Stimulated activated memory B cell treated with anti-CD40 and anti-IgM and Interleukin-4, amounts not matched to agents 10 μg/mL and 1 μg/mL and 100 μg/mL, for 72 hours (primary cell): Measurements from ENCODE around the gene ZBP1.

ENCODE experiments used
- ATAC-seq: fragments of 150-1000 bp; cut with Tn5 transposase; 2 replicates; pipeline ENCODE4 v1.10.0; 2021
- H3K27ac Mint-ChIP-seq: one replicate; pipeline ENCODE4 v1.8.0; 2022; ENCODE audit warnings: mild to moderate bottlenecking, mixed read lengths
- H3K27me3 Mint-ChIP-seq: one replicate; pipeline ENCODE4 v1.8.0; 2022; ENCODE audit warnings: mixed read lengths
- H3K36me3 Mint-ChIP-seq: one replicate; pipeline ENCODE4 v1.8.0; 2022; ENCODE audit warnings: mixed read lengths
- H3K4me1 Mint-ChIP-seq: one replicate; pipeline ENCODE4 v1.8.0; 2022; ENCODE audit warnings: mixed read lengths
- H3K4me3 Mint-ChIP-seq: one replicate; pipeline ENCODE4 v1.8.0; 2022; ENCODE audit warnings: mild to moderate bottlenecking, moderate library complexity, mixed read lengths
- H3K9me3 Mint-ChIP-seq: one replicate; pipeline ENCODE4 v1.8.0; 2022; ENCODE audit warnings: mixed read lengths

ZBP1 gene

DNA sequence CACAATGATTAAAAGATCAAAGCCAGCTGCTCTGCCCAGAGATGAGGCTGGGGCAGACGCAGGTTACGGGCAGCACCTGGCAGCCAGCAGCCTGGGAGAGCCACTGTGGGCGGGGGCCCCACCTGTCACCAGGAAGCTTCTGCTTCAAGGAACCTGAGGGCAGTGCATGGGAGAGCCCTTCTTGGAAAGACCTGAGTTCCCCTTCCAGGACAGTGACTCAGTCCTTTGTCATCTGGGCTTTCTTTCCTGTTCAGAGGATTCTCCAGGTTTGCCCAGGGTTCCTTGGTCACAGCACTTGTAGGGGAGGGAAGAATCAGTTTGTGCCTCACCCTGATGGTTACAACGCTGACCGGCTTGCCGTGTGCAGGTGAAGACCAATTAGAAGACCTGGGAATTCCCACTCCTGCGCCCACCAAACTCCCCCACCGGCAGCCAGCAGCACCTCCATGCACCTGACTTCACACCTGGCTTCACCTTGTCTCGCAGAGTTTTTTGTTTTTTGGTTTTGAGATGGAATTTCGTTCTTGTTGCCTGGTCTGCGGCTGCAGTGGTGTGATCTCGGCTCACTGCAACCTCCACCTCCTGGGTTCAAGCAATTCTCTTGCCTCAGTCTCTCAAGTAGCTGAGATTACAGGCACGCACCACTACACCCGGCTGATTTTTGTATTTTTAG is 2.0 kb downstream of the ZBP1 start:
- Mint-ChIP-seq H3K27ac (peak overlapping the region; percentile 86), H3K9me3 (no peaks in the 10 kb centered on the region), H3K27me3 (no peaks in the 10 kb centered on the region), H3K36me3 (peaks cover 6% of the 10 kb centered on the region), H3K4me1 (peaks cover 63% of the 10 kb centered on the region), H3K4me3 (peak overlapping the region; percentile 73)
- no peak for ATAC-seq

DNA sequence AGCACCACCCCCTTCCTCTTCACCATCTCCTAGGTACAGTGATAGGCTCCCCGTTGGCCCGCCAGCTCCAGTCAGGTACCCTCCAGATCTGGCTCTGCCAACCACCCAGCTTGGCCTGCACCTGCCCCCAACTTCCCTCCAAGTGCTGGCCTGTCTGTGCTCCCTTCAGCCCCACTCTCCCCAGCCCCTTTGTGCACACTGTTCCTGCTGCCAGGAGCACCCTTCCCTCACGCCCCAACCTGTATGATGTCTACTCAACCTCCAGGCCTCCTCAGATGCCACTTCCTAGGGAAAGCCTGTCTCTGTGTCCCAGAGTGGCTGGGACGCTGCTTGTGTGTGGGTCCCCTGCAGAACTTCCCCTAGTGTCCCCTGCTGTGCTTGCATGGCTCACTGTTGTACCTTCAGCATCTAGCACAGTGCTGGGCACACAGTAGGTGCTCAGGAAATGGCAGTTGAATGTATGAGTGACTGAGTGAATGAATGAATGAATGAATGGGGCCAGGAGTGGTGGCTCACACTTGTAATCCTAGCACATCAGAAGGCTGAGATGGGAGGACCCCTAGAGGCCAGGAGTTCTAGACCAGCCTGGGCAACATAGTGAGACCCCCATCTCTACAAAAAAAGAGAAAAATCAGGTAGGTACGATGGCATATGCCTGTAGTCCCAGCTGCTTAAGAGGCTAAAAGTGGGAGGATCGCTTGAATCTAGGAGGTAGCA is 3.0 kb downstream of the ZBP1 start:
- no peak overlapping the region for H3K4me3 Mint-ChIP-seq
- no peaks in the 10 kb centered on the region for H3K9me3 Mint-ChIP-seq
- no peaks in the 10 kb centered on the region for H3K27me3 Mint-ChIP-seq
- H3K36me3 Mint-ChIP-seq, result peaks cover 6% of the 10 kb centered on the region
- H3K4me1 Mint-ChIP-seq, result peaks cover 55% of the 10 kb centered on the region
- no peak for ATAC-seq
- H3K27ac Mint-ChIP-seq, result peak overlapping the region; percentile 86

DNA sequence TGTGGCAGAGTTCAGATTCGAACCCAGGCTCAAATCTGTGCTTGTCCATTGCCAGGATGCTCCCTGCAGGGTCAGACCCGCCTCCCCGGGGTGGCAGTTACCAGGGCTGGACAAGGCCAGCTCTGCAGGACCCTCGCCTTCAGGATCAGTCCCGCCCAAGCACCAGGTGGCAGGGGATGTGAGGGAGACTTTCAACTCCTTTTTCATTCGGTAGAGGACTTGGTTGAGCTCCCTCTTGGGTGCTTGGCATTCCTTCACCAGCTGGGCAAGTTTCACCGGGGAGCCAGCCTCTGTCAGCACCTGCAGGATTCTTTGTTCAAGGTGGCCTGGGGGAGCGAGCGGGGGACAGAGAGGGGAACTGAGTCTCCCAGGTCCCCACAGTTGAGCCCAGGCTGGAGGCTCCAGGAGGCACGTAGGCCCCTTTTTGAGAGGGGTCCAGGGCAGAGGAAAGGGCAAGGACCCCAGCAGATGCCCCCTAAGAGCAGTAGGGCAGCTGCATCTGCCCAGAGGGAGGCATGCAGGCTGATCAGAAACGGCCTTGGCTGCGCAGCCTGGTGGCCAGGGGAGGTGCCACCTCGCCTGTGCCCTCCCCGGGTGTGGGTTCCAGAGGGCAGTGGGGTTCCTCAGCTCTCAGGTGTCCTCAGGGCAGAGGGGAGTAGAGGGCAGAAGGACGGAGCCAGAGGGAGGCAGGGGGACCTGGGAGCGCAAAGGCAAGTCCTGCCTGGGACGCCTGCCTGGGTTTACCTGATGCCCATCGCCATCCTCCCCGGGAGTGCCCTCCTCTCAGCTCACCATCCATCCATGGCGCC is 3.9 kb downstream of the ZBP1 start:
- Mint-ChIP-seq H3K4me3 (no peak overlapping the region), H3K27me3 (no peaks in the 10 kb centered on the region), H3K36me3 (peaks cover 6% of the 10 kb centered on the region), H3K27ac (peak overlapping the region; percentile 86), H3K9me3 (no peaks in the 10 kb centered on the region), H3K4me1 (peaks cover 46% of the 10 kb centered on the region)
- no peak for ATAC-seq

DNA sequence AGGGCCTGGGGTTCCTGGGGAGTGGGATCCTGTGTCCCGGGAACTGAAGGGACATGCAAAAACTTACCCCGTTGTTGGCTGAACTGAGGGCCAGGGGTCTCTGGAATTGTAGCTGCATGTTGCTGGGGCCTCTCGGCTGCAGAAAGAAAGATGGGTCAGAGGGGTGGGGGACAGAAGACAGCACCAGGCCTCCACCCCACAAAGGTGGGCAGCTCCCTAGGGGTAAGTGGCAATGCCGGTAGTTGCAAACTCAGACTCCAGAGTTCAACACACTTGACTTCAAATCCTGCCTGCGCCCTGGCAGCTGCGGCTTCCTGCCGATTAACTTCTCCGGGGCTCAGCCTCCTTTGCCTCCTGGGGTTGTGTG is 4.8 kb downstream of the ZBP1 start:
- H3K4me1 Mint-ChIP-seq, result peaks cover 44% of the 10 kb centered on the region
- ATAC-seq, result no peak
- H3K4me3 Mint-ChIP-seq, result no peak overlapping the region
- peaks cover 14% of the 10 kb centered on the region for H3K36me3 Mint-ChIP-seq
- no peaks in the 10 kb centered on the region for H3K9me3 Mint-ChIP-seq
- no peaks in the 10 kb centered on the region for H3K27me3 Mint-ChIP-seq
- H3K27ac Mint-ChIP-seq, result no peak overlapping the region

DNA sequence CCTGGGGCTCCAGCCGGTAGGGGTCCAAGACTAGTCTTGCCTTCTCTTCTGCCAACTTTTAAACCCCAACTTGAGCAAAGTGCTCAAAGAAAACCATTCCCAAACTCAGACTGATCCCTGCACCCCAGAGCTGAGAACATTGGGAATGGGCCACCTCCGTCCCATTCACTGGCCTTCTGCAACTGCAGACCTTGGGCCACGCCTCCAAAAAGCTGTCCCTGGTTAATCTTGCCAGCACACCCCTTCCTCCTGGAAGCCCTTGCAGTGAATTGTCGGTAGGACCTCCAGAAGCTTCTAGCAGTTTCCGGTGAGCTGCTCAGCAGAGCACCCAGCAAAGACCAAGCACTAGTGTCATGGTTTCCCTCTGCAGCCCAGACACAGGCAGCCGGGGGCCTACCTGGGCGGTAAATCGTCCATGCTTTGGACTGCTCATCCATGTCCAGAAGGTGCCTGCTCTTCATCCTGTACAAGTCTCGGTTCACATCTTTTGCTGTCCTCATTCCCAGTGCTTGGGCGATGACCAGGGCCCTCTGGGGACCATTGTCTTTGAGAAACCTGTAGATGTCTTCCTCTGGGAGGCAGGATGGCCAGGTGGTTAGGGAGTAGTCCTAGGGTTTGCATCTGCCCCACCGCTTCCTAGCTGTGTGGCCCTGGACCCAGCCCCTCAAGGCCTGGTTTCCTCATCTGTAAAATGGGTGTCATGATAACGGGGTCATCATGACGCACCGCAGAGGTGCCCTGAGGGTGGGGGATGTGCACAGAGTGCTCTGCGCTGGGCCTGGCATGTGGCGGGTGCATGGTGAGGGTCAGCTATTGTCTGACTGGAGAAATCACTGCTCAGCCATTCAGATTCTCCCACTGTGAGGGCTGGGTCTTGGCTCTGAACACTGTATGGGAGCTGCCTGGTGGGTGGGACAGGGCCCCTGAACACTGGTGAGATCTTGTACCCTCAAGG is 5.5 kb downstream of the ZBP1 start:
- no peak overlapping the region for H3K27ac Mint-ChIP-seq
- ATAC-seq, result no peak
- peaks cover 44% of the 10 kb centered on the region for H3K4me1 Mint-ChIP-seq
- peaks cover 19% of the 10 kb centered on the region for H3K36me3 Mint-ChIP-seq
- no peak overlapping the region for H3K4me3 Mint-ChIP-seq
- H3K27me3 Mint-ChIP-seq, result no peaks in the 10 kb centered on the region
- no peaks in the 10 kb centered on the region for H3K9me3 Mint-ChIP-seq

DNA sequence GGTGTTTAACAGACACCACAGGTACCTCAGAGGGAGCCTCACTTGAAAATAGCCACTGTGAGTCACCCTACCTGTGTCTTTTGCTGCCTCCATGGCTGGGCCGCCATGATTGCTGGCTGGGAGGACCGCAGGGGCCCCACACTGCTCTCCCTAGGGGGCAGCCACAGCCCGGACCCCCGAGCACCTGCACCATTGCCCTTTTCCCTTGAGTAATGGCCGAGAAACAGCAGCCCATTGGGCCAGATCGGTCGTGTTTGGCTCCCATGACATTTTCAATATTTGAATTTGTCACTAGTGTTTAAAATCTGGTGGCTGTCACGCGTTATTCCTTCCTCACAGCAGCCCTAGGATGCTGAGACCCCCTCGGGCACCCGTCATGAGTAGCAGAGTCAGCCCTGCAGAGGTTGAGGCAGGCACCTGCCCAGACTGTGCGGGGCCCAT is 6.7 kb downstream of the ZBP1 start:
- Mint-ChIP-seq H3K27me3 (no peaks in the 10 kb centered on the region), H3K4me3 (no peak overlapping the region), H3K27ac (no peak overlapping the region), H3K36me3 (peaks cover 31% of the 10 kb centered on the region), H3K4me1 (peaks cover 40% of the 10 kb centered on the region), H3K9me3 (no peaks in the 10 kb centered on the region)
- ATAC-seq, result no peak

DNA sequence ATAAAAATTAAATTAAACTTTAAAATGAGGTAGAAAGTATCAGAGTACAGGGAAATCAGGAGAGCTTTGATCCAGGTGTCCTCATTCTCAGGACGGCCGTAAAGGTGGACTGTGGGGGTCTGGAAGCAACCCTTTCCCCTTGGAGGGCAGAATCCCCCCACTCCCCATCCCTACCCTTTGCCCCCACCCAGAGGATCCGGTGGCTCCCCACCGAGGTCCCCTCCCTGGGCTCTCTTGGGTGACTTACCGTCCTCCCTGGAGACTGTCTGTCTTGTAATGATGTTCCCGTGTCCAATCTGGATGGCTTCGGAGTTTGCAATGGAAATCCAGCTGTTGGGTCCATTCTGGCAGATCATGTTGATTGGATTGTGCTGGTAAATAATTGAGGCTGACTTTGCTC is 7.3 kb downstream of the ZBP1 start:
- H3K9me3 Mint-ChIP-seq, result no peaks in the 10 kb centered on the region
- peaks cover 31% of the 10 kb centered on the region for H3K36me3 Mint-ChIP-seq
- no peaks in the 10 kb centered on the region for H3K27me3 Mint-ChIP-seq
- no peak overlapping the region for H3K27ac Mint-ChIP-seq
- ATAC-seq, result no peak
- no peak overlapping the region for H3K4me3 Mint-ChIP-seq
- H3K4me1 Mint-ChIP-seq, result peaks cover 34% of the 10 kb centered on the region

DNA sequence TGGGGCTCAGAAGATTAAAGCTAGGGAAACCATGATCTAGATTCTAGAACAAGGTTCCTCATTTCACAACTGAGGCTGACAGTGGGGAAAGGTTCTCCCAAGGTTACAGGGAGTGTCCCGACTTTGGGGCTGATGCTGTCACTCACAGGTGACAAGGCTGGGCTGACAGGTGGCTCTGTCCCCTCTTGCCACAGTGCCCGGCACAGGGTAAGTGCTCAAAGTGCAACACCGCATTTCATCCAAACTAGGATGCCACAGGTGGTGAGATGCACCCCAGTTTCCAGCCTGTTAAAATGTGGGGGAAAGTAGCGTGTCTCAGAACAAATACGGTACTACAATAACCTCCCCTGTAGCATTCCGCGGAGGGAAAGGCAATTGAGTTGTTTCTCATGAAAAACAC is 7.8 kb downstream of the ZBP1 start:
- Mint-ChIP-seq H3K4me1 (peaks cover 29% of the 10 kb centered on the region), H3K9me3 (no peaks in the 10 kb centered on the region), H3K4me3 (no peak overlapping the region), H3K36me3 (peaks cover 33% of the 10 kb centered on the region), H3K27ac (no peak overlapping the region), H3K27me3 (no peaks in the 10 kb centered on the region)
- no peak for ATAC-seq

DNA sequence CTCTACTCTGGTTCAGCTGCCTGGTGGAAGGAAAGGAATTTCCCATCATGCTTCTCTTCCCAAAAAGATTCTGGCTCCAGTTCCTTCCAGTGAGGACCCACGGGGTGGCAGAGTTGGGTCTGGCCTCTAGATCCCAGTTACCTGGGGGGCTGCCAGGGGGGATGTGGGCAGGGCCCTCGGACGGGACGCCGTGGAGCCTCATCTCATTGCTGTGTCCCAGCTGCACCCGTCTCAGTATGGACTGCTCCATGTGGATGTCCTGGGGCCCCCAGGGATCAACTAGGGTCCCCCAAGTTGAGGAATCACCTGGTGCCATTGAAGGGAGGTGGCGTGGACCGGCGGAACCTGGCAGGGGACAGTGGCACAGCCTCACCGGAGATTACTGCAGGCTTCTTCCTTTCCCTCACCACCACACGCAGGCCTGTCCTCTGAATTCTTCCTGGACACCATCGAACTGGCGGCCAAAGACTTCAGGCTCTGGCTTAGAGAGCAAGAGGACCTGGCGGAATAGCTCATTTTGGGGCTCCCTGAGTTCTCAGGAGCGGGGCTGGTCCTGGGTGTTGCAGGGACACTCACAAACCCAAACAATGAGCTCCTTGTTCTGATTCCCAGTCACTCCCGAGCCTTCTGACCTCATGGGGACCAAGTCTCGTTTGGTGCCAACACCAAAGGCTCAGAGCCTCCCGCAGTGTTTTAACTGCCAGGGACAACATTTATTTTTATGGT is 8.5 kb downstream of the ZBP1 start:
- peaks cover 22% of the 10 kb centered on the region for H3K4me1 Mint-ChIP-seq
- no peaks in the 10 kb centered on the region for H3K27me3 Mint-ChIP-seq
- H3K27ac Mint-ChIP-seq, result no peak overlapping the region
- no peak overlapping the region for H3K4me3 Mint-ChIP-seq
- no peaks in the 10 kb centered on the region for H3K9me3 Mint-ChIP-seq
- H3K36me3 Mint-ChIP-seq, result peaks cover 39% of the 10 kb centered on the region
- no peak for ATAC-seq

DNA sequence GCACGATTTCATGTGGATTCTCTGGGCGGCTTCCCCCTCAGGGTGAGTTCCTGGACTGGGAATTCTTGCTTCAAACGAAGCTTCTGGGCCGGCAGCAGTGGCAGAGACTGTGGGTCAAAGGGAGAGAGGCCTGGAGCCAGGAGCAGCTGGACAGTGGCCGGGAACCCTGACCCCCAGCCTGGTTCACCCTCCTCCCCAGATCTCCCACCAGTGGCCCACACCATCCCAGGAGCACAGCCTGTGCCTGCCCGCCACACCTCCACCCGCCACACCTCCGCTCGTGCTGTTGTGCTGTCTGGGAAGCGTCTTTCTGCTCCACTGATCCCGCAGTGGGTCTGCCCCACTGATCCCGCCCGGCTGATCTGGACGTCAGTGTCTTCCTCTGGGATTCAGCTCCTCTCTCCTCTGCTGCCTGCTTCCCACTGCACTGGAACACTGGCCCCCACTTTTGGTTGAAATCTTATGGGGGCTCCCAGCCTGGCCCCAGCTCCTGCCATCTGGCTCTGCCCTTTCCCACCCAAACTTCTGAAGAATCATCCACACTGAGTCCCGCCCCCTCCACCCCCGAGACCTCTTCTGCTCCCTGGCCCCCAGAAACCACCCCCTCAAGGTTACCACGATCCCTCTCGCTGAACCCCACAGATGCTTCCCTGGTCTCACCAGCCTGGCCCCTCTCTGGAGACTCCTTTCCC is 9.8 kb downstream of the ZBP1 start:
- ATAC-seq, result no peak
- H3K9me3 Mint-ChIP-seq, result no peaks in the 10 kb centered on the region
- peak overlapping the region; percentile 77 for H3K27ac Mint-ChIP-seq
- peaks cover 30% of the 10 kb centered on the region for H3K4me1 Mint-ChIP-seq
- H3K36me3 Mint-ChIP-seq, result peaks cover 39% of the 10 kb centered on the region
- H3K27me3 Mint-ChIP-seq, result no peaks in the 10 kb centered on the region
- no peak overlapping the region for H3K4me3 Mint-ChIP-seq

DNA sequence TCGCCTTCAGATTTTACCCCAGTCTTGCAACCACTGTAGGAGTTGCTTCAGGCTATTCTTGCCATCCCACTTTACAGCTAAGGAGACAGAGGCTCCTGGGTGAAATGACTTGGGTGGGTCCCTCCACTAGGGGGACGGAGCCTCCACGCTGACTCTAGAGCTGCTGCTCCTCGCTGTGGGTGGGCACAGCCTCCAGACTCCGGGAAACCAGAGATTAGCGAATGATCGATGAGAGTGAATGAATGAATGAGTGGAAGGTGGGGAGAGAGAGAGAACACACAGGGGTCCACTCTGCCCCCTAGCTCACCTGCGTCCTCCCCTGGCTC is 10.4 kb downstream of the ZBP1 start:
- peaks cover 39% of the 10 kb centered on the region for H3K36me3 Mint-ChIP-seq
- no peaks in the 10 kb centered on the region for H3K27me3 Mint-ChIP-seq

DNA sequence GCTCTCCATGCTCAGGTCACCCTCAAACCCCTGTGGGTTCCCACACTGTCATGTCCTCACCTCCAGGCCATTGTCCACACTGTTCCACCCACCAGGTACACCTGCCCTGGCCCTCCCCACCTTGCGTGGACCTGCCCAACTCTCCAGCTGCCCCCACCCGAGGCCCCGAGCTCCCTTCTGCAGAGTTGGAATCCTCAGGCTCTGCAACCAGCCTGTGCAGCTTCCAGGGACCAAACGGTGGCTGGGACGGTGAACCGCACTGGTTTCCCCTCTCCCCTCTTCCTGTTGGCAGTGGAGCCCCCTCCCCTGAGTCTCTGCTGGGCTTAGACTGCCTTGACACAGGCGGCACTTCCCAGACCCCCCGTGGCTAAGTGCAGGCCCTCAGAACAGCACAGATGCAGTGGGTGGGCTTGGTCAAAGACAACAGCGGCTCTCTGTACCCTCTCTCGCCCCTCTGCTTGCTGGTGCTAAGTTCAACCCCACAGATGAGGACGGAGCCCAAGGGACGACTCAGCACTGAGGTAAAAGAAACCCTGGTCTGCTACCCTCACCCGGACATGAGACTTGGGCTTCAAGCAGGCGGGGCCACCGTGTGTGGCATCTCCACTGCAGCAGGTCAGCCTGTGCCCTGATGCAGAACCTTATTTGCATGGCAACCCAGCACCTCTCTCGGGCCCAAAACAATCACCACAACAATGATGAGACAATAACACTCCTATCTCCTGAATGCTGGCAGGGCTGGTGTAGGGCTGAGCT is 11.0 kb downstream of the ZBP1 start:
- Mint-ChIP-seq H3K4me3 (no peak overlapping the region), H3K27me3 (no peaks in the 10 kb centered on the region), H3K9me3 (no peaks in the 10 kb centered on the region), H3K36me3 (peaks cover 33% of the 10 kb centered on the region), H3K4me1 (peaks cover 30% of the 10 kb centered on the region), H3K27ac (peak overlapping the region; percentile 77)
- ATAC-seq, result peak; percentile 83

More for the DNA sequence above, 10.4 kb downstream of the ZBP1 start:
- Mint-ChIP-seq H3K9me3 (no peaks in the 10 kb centered on the region), H3K4me1 (peaks cover 30% of the 10 kb centered on the region), H3K27ac (peak overlapping the region; percentile 77), H3K4me3 (no peak overlapping the region)
- ATAC-seq, result no peak

DNA sequence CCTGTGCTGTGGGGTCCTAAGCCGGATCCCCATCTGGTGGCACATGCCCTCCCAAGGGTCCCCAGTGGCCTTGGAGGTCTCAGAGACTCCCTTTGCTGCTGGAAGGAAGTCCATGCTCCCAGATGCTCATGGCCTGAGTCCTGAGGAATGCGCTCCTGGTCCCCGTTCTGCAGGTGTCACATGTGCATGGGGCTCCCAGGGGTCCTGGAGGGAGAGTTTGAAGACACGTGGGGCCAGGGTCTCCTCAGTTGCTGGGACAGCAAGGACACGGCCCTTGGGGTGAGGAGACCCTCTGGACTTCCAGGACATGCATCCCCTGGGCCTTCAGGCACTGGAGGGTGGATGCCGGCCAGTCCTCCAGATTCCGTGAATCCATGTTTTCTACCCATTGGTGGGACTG is 11.7 kb downstream of the ZBP1 start:
- ATAC-seq, result no peak
- Mint-ChIP-seq H3K4me1 (peaks cover 30% of the 10 kb centered on the region), H3K4me3 (no peak overlapping the region), H3K9me3 (no peaks in the 10 kb centered on the region), H3K27ac (no peak overlapping the region), H3K27me3 (no peaks in the 10 kb centered on the region), H3K36me3 (peaks cover 32% of the 10 kb centered on the region)
